Stimulated activated CD4-positive, alpha-beta T cell treated with anti-CD3 and anti-CD28 coated beads, TNF-alpha, amount 100 ng/mL, for 24 hours (primary cell): Measurements from ENCODE around the gene RPL22L1.
"Not testable (repeated sequence)": the region's sequence is repeated elsewhere in the genome, so short reads cannot be mapped to it uniquely, and the experiment has no call there.

ENCODE experiments used
- DNase-seq, 3 experiments: peaks; one replicate each; pipeline ENCODE4 v3.0.0-alpha.2; 2020; ENCODE audit warnings: low read depth in 3 of 3

Gene RPL22L1

GRCh38 chr3:170829546-170830272, 40.3 kb downstream of the RPL22L1 start:
- DNase-seq: no peak

- DNase-seq: no peak
These were observed 43.9 kb downstream of the RPL22L1 start for GRCh38 chr3:170826047-170826446.

- not testable (repeated sequence) for DNase-seq
These were observed 46.4 kb downstream of the RPL22L1 start for GRCh38 chr3:170823562-170823961.

GRCh38 chr3:170818325-170818724, 51.7 kb downstream of the RPL22L1 start:
- DNase-seq: not testable (repeated sequence)

GRCh38 chr3:170817471-170817870, 52.5 kb downstream of the RPL22L1 start:
- not testable (repeated sequence) for DNase-seq

GRCh38 chr3:170816841-170817240, 53.2 kb downstream of the RPL22L1 start:
- DNase-seq: no peak

GRCh38 chr3:170816341-170816740, 53.7 kb downstream of the RPL22L1 start:
- DNase-seq: no peak

- no peak for DNase-seq
These were observed 54.1 kb downstream of the RPL22L1 start for GRCh38 chr3:170815936-170816335.

GRCh38 chr3:170815340-170815739, 54.7 kb downstream of the RPL22L1 start:
- no peak for DNase-seq
